HCT116 (cell line): Measurements from ENCODE around the gene VAV2.

Source experiments
- CTCF ChIP-seq, 3 experiments: fragments of 200-600 bp in 1 of 3; sonication (generic) in 1 of 3; IDR thresholded peaks in 2 of 3; conservative IDR thresholded peaks in 1 of 3; 2 replicates each; pipeline ENCODE4 v1.5.1; 2012 to 2017; ENCODE audit warnings: low read depth in 2 of 3, low read length in 2 of 3, antibody characterized with exemption in 1 of 3, borderline replicate concordance in 1 of 3, control low read depth in 1 of 3, mild to moderate bottlenecking in 1 of 3, mixed read lengths in 1 of 3, mixed run types in 1 of 3, moderate library complexity in 1 of 3; ENCODE audit not compliant: insufficient read depth in 1 of 3
- RAD21 ChIP-seq: IDR thresholded peaks from 2 replicates; pipeline ENCODE4 v1.6.1; 2012; ENCODE audit warnings: low read depth, mild to moderate bottlenecking

GRCh38 chr9:133916159-133916541 is 76.0 kb downstream of the VAV2 start:
- no peak for TF ChIP-seq CTCF (IDR thresholded peaks at IDR 0.05 in 2 of 3, conservative IDR thresholded peaks at IDR 0.05 in 1 of 3; ENCODE audit: borderline replicate concordance in 1 of 3, insufficient read depth in 1 of 3, low read depth in 2 of 3, low read length in 2 of 3)
- TF ChIP-seq RAD21: no peak
